Measurements from ENCODE around the gene CTBP2.
A peak's percentile ranks its signal among the peaks of the same experiment; 100 is the strongest.

Gene CTBP2

GRCh38 chr10:125159932-125160855, at the start of gene CTBP2:
CTBP2 (minus strand) TSS chr10:125160563.
- Histone ChIP-seq H3K9me3 (ENCODE audit: control insufficient read depth, insufficient read depth, low read length) (no peaks in the 10 kb centered on the region), H3K9me2 (replicated peaks; ENCODE audit: control insufficient read depth, low read length) (no peaks in the 10 kb centered on the region), H3K27me3 (ENCODE audit: control insufficient read depth, low read length) (peaks cover 19% of the 10 kb centered on the region), H3K27ac (ENCODE audit: low read depth, low read length) (peak within 1 kb of the TSS; percentile 49), H3K4me2 (ENCODE audit: low read length) (peak within 1 kb of the TSS; percentile 75), H4K20me1 (ENCODE audit: control insufficient read depth, insufficient read depth, low read depth, low read length) (peaks cover 5% of the 10 kb centered on the region; the same call in 1 of the 2 replicates), H3F3A (ENCODE audit: control insufficient read depth, insufficient read depth) (peaks cover 12% of the 10 kb centered on the region), H3K4me1 (ENCODE audit: control insufficient read depth, low read length) (peaks cover 20% of the 10 kb centered on the region), H3K79me2 (ENCODE audit: control insufficient read depth, low read length) (peaks cover 32% of the 10 kb centered on the region), H3K4me3 (ENCODE audit: low read length) (peak within 1 kb of the TSS; percentile 76), H3K36me3 (ENCODE audit: control insufficient read depth, low read length) (no peaks in the 10 kb centered on the region)
- TF ChIP-seq CTCF (IDR thresholded peaks at IDR 0.05; ENCODE audit: low read depth, low read length, poor library complexity, severe bottlenecking) = no peak
- TF ChIP-seq EZH2phosphoT487 (IDR thresholded peaks at IDR 0.05; ENCODE audit: borderline replicate concordance, low read length) = no peak

- Histone ChIP-seq H3K79me2 (ENCODE audit: control insufficient read depth, low read length) (no peaks in the 10 kb centered on the region), H3F3A (ENCODE audit: control insufficient read depth, insufficient read depth) (no peaks in the 10 kb centered on the region), H3K36me3 (ENCODE audit: control insufficient read depth, low read length) (no peaks in the 10 kb centered on the region), H3K4me3 (ENCODE audit: low read length) (no peak overlapping the region), H3K27me3 (ENCODE audit: control insufficient read depth, low read length) (peaks cover 4% of the 10 kb centered on the region; the same call in 1 of the 2 replicates), H4K20me1 (ENCODE audit: control insufficient read depth, insufficient read depth, low read depth, low read length) (no peaks in the 10 kb centered on the region), H3K4me1 (ENCODE audit: control insufficient read depth, low read length) (no peaks in the 10 kb centered on the region), H3K27ac (ENCODE audit: low read depth, low read length) (no peak overlapping the region), H3K4me2 (ENCODE audit: low read length) (no peak overlapping the region), H3K9me3 (ENCODE audit: control insufficient read depth, insufficient read depth, low read length) (no peaks in the 10 kb centered on the region), H3K9me2 (replicated peaks; ENCODE audit: control insufficient read depth, low read length) (no peaks in the 10 kb centered on the region)
- TF ChIP-seq EZH2phosphoT487 (IDR thresholded peaks at IDR 0.05; ENCODE audit: borderline replicate concordance, low read length) (no peak), CTCF (IDR thresholded peaks at IDR 0.05; ENCODE audit: low read depth, low read length, poor library complexity, severe bottlenecking) (no peak)
These were observed 49.4 kb upstream of the CTBP2 start for GRCh38 chr10:125209591-125210355.

GRCh38 chr10:125208854-125209565, 48.6 kb upstream of the CTBP2 start:
- Histone ChIP-seq H3F3A (ENCODE audit: control insufficient read depth, insufficient read depth) (no peaks in the 10 kb centered on the region), H3K9me2 (replicated peaks; ENCODE audit: control insufficient read depth, low read length) (no peaks in the 10 kb centered on the region), H4K20me1 (ENCODE audit: control insufficient read depth, insufficient read depth, low read depth, low read length) (no peaks in the 10 kb centered on the region), H3K4me2 (ENCODE audit: low read length) (no peak overlapping the region), H3K27me3 (ENCODE audit: control insufficient read depth, low read length) (peaks cover 4% of the 10 kb centered on the region; the same call in 1 of the 2 replicates), H3K4me1 (ENCODE audit: control insufficient read depth, low read length) (no peaks in the 10 kb centered on the region), H3K36me3 (ENCODE audit: control insufficient read depth, low read length) (no peaks in the 10 kb centered on the region), H3K9me3 (ENCODE audit: control insufficient read depth, insufficient read depth, low read length) (no peaks in the 10 kb centered on the region), H3K27ac (ENCODE audit: low read depth, low read length) (no peak overlapping the region), H3K4me3 (ENCODE audit: low read length) (no peak overlapping the region), H3K79me2 (ENCODE audit: control insufficient read depth, low read length) (no peaks in the 10 kb centered on the region)
- no peak for TF ChIP-seq CTCF (IDR thresholded peaks at IDR 0.05; ENCODE audit: low read depth, low read length, poor library complexity, severe bottlenecking)
- no peak for TF ChIP-seq EZH2phosphoT487 (IDR thresholded peaks at IDR 0.05; ENCODE audit: borderline replicate concordance, low read length)
